ENCODE data around the gene OR51D1. TPM values are rescaled to one million over a fixed set of nuclear protein-coding genes. Genes with fewer than 3 reads are reported as not detected.

OR51D1 gene
- not detected in 2 replicates for total RNA-seq

GRCh38 chr11:4636962-4637661 is at the start of gene OR51D1:
Gene OR51D1 (plus strand): TSS chr11:4637477. CDS start chr11:4639791, 2,314 bp downstream.

DNA sequence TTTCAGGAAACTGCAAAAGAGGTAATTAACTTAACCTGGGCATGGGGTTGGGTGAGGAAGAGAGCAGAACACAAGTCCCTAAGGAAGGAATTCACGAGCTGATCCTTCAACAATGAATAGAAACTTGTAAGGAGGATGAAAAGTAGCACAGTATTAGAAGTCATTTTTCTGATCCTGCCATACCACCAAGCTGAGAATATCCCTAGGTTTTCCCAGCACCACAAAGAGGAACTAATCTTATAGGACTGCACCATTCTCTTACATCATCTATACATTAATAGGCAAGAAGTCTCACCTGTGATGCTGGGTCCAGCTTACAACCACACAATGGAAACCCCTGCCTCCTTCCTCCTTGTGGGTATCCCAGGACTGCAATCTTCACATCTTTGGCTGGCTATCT is 43.5 kb upstream of the OR51D1 start, which contains the start of gene OR52I1:
Gene OR52I1, plus strand, starts transcription at position 301 of the 400 bp plus-strand sequence. Its CDS starts 0 bp downstream, at position 301.

DNA sequence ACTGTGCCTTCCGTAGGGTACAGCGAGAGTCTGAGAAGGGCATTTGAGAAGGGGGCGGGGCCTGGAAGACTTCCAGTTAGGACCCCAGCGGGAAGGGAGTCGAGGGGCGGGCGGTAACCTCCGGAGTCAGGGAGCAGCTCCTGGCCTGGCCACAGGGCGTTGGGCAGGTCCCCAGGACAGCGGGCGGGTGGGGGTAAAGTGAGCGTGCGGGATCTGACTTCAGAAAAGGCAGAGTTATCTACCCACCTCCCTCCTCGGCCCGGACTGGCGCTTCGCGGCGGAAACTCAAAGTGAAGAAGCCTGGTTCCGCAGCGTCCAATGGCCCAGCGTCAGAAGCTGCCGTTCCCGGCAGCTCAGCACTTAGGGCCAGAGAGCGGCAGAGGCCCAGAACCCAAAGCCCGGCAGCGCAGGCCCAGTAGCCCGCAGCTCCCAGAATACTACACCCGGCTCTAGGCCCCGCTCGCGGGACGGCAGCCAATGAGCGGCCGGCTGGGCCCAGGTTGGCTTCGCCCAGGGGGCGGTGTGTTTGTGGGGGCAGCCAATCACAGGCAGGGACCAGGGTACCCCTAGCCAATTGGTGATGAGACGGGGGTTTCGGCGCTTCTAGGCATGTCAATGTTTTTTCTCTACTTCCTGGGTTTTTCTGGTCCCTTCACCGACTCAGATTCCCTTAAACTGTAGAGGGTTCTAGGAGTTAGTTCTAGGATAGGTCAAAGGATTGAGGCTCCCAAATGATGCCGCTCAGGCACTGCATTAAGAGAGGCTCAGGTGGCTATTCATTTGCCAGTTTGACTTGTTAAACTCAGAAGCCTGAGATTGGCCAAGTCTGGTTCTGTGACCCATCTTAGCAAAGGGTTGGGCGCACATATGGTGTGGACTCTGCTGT is 29.3 kb upstream of the OR51D1 start, which contains the start of gene TRIM68:
Gene TRIM68, minus strand, starts transcription at position 451 of the 886 bp plus-strand sequence. CDS start 2,727 bp downstream, outside the sequence.

GRCh38 chr11:4643682-4644081 is 6.4 kb downstream of the OR51D1 start, which contains the start of gene OR51E1:
Gene OR51E1 (plus strand): TSS chr11:4643982. CDS start chr11:4652527, 8,545 bp downstream.

Other genes starting within 250 kb of the OR51D1 start
- gene TRIM21, start 243.8 kb upstream of the OR51D1 start, total RNA-seq, result 24.4 and 26.1 TPM in 2 replicates
- not detected in 2 replicates for gene OR52K2, start 188.2 kb upstream of the OR51D1 start, total RNA-seq
- gene OR52K1, start 154.8 kb upstream of the OR51D1 start, total RNA-seq, result under 0.01 TPM in 1 of 2 replicates, not detected in the other
- not detected in 2 replicates for gene OR52M1, start 92.3 kb upstream of the OR51D1 start, total RNA-seq
- gene OR52I2, start 55.7 kb upstream of the OR51D1 start, total RNA-seq, result not detected in 2 replicates
- not detected in 2 replicates for gene OR52I1, start 43.4 kb upstream of the OR51D1 start, total RNA-seq
- 13.5 and 13.9 TPM in 2 replicates for gene TRIM68, start 29.2 kb upstream of the OR51D1 start, total RNA-seq
- not detected in 2 replicates for gene OR51E1, start 6.5 kb downstream of the OR51D1 start, total RNA-seq
- gene OR51E2, start 60.4 kb downstream of the OR51D1 start, total RNA-seq, result not detected in 2 replicates
- gene MMP26, start 67.3 kb downstream of the OR51D1 start, total RNA-seq, result not detected in 2 replicates
- gene OR51F1, start 132.5 kb downstream of the OR51D1 start, total RNA-seq, result not detected in 2 replicates
- not detected in 2 replicates for gene OR52R1, start 166.9 kb downstream of the OR51D1 start, total RNA-seq
- not detected in 2 replicates for gene OR51F2, start 183.8 kb downstream of the OR51D1 start, total RNA-seq
- not detected in 2 replicates for gene OR51S1, start 211.7 kb downstream of the OR51D1 start, total RNA-seq
- gene OR51T1, start 244.4 kb downstream of the OR51D1 start, total RNA-seq, result not detected in 2 replicates

All from smooth muscle cell of trachea (primary cell).